Astrocyte (in vitro differentiated cells and primary cell): ENCODE measurements around the gene USP13. TPM values are rescaled to one million over a fixed set of nuclear protein-coding genes. Genes with fewer than 3 reads are reported as not detected.

Experiments used
- DNase-seq: peaks from one replicate; pipeline ENCODE4 v3.0.0-alpha.2; 2010; ENCODE audit warnings: low read depth
- FAIRE-seq: peaks from 2 replicates; lab custom pipeline; 2011; peaks lifted over from hg19 to GRCh38; lab: Jason Lieb, UNC
- H2AFZ ChIP-seq: 2 replicates; pipeline ENCODE4 v1.6.0; 2012; ENCODE audit warnings: low read depth, low read length, inconsistent platforms
- H3K27ac ChIP-seq: 2 replicates; pipeline ENCODE4 v1.5.1; 2011; ENCODE audit warnings: low read depth, low read length, inconsistent platforms
- H3K27me3 ChIP-seq: 2 replicates; pipeline ENCODE4 v1.6.0; 2011; ENCODE audit warnings: low read length, inconsistent platforms; ENCODE audit not compliant: insufficient read depth
- H3K36me3 ChIP-seq: 2 replicates; pipeline ENCODE4 v1.5.1; 2011; ENCODE audit warnings: low read length, inconsistent platforms; ENCODE audit not compliant: insufficient read depth
- H3K4me1 ChIP-seq: 2 replicates; pipeline ENCODE4 v1.5.1; 2011; ENCODE audit warnings: low read length, inconsistent platforms; ENCODE audit not compliant: insufficient read depth
- H3K4me2 ChIP-seq: 2 replicates; pipeline ENCODE4 v1.6.0; 2012; ENCODE audit warnings: low read length, inconsistent platforms
- H3K4me3 ChIP-seq: 2 replicates; pipeline ENCODE4 v1.5.1; 2011; ENCODE audit warnings: low read depth, mild to moderate bottlenecking, low read length, inconsistent platforms; ENCODE audit not compliant: insufficient read depth
- H3K79me2 ChIP-seq: 2 replicates; pipeline ENCODE4 v1.6.0; 2012; ENCODE audit warnings: mild to moderate bottlenecking, low read length, inconsistent platforms; ENCODE audit not compliant: insufficient read depth
- H3K9ac ChIP-seq: 2 replicates; pipeline ENCODE4 v1.6.0; 2012; ENCODE audit warnings: mild to moderate bottlenecking, low read length, inconsistent platforms
- H3K9me3 ChIP-seq: 2 replicates; pipeline ENCODE4 v1.5.1; 2012; ENCODE audit warnings: low read depth, mild to moderate bottlenecking, low read length, inconsistent platforms; ENCODE audit not compliant: insufficient read depth
- H4K20me1 ChIP-seq: 2 replicates; pipeline ENCODE4 v1.6.0; 2012; ENCODE audit warnings: low read length, inconsistent platforms; ENCODE audit not compliant: insufficient read depth
- H3K27ac Mint-ChIP-seq: one replicate; pipeline ENCODE4 v1.8.0; 2021; ENCODE audit warnings: mild to moderate bottlenecking, mixed read lengths; ENCODE audit not compliant: unreplicated experiment
- H3K27me3 Mint-ChIP-seq: one replicate; pipeline ENCODE4 v1.8.0; 2021; ENCODE audit warnings: low read depth, mixed read lengths; ENCODE audit not compliant: unreplicated experiment
- H3K36me3 Mint-ChIP-seq: one replicate; pipeline ENCODE4 v1.8.0; 2021; ENCODE audit warnings: low read depth, mixed read lengths; ENCODE audit not compliant: unreplicated experiment
- H3K4me1 Mint-ChIP-seq: one replicate; pipeline ENCODE4 v1.8.0; 2021; ENCODE audit warnings: low read depth, mixed read lengths; ENCODE audit not compliant: unreplicated experiment
- H3K4me3 Mint-ChIP-seq: one replicate; pipeline ENCODE4 v1.8.0; 2021; ENCODE audit warnings: mild to moderate bottlenecking, moderate library complexity, mixed read lengths; ENCODE audit not compliant: unreplicated experiment
- H3K9me3 Mint-ChIP-seq: one replicate; pipeline ENCODE4 v1.8.0; 2021; ENCODE audit warnings: mild to moderate bottlenecking, mixed read lengths; ENCODE audit not compliant: unreplicated experiment
- CTCF ChIP-seq: IDR thresholded peaks from 2 replicates; pipeline ENCODE4 v1.5.1; 2011; ENCODE audit warnings: low read depth, mild to moderate bottlenecking, inconsistent platforms, low read length, moderate library complexity; ENCODE audit not compliant: insufficient read depth
- EZH2 ChIP-seq: IDR thresholded peaks from 2 replicates; pipeline ENCODE4 v1.6.1; 2012; ENCODE audit warnings: mild to moderate bottlenecking, low read length, inconsistent platforms; ENCODE audit not compliant: insufficient read depth
- total RNA-seq: library from RNA; stranded (reverse); gene quantifications from 2 replicates; pipeline ENCODE4 v1.2.1, GENCODE V29; 2021

USP13 gene
- total RNA-seq, 1 donor from 2014 or later: 7.4 TPM

DNA sequence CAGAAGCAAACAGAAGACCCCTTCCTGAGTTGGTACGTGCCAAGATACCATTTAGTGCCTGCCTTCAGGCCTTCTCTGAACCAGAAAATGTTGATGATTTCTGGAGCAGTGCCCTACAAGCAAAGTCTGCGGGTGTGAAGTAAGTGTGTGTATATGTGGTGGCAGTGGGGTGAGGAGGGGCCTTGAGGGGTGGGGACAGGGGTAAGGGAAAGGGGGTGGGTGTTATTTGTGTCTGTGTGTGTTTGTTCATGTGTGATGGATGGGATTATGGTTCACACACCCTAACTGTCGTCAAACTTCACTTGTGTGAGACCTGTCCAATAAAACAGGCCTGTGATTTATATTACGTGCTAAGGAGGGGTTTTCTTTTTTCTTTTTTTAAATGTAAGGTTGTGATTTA is 92.2 kb downstream of the USP13 start:
- Histone ChIP-seq H3K4me2 (no peak overlapping the region), H4K20me1 (no peaks in the 10 kb centered on the region), H3K27ac (no peak overlapping the region), H3K36me3 (peaks cover 8% of the 10 kb centered on the region), H3K79me2 (no peaks in the 10 kb centered on the region), H3K9ac (no peak overlapping the region), H3K4me1 (no peaks in the 10 kb centered on the region), H3K27me3 (no peaks in the 10 kb centered on the region), H2AFZ (no peak overlapping the region), H3K4me3 (no peak overlapping the region), H3K9me3 (no peaks in the 10 kb centered on the region)
- DNase-seq (no peak), FAIRE-seq (no peak)
- Mint-ChIP-seq H3K27me3 (no peaks in the 10 kb centered on the region), H3K27ac (no peak overlapping the region), H3K4me1 (peaks cover 2% of the 10 kb centered on the region), H3K9me3 (no peaks in the 10 kb centered on the region), H3K36me3 (peaks cover 4% of the 10 kb centered on the region), H3K4me3 (no peak overlapping the region)
- TF ChIP-seq EZH2: no peak
- TF ChIP-seq CTCF: no peak

GRCh38 chr3:179745716-179746115 is 92.9 kb downstream of the USP13 start:
- no peak for FAIRE-seq
- no peak overlapping the region for H2AFZ ChIP-seq
- H3K4me3 ChIP-seq: no peak overlapping the region
- no peaks in the 10 kb centered on the region for H3K9me3 Mint-ChIP-seq
- H3K36me3 Mint-ChIP-seq: peaks cover 4% of the 10 kb centered on the region
- no peak overlapping the region for H3K4me3 Mint-ChIP-seq
- no peak overlapping the region for H3K27ac Mint-ChIP-seq
- DNase-seq: no peak
- no peak overlapping the region for H3K27ac ChIP-seq
- peaks cover 8% of the 10 kb centered on the region for H3K36me3 ChIP-seq
- H3K27me3 Mint-ChIP-seq: no peaks in the 10 kb centered on the region
- H3K4me1 Mint-ChIP-seq: peaks cover 2% of the 10 kb centered on the region
- H3K4me2 ChIP-seq: no peak overlapping the region
- no peaks in the 10 kb centered on the region for H3K27me3 ChIP-seq
- TF ChIP-seq EZH2 (no peak), CTCF (no peak)
- no peaks in the 10 kb centered on the region for H3K9me3 ChIP-seq
- H3K9ac ChIP-seq: no peak overlapping the region
- no peaks in the 10 kb centered on the region for H3K79me2 ChIP-seq
- no peaks in the 10 kb centered on the region for H4K20me1 ChIP-seq
- no peaks in the 10 kb centered on the region for H3K4me1 ChIP-seq

GRCh38 chr3:179750720-179751328 is 98.0 kb downstream of the USP13 start:
- H3K4me1 ChIP-seq: no peaks in the 10 kb centered on the region
- H3K36me3 ChIP-seq: peaks cover 2% of the 10 kb centered on the region
- H3K27me3 ChIP-seq: no peaks in the 10 kb centered on the region
- no peak overlapping the region for H3K4me2 ChIP-seq
- Mint-ChIP-seq H3K4me3 (no peak overlapping the region), H3K36me3 (no peaks in the 10 kb centered on the region), H3K27ac (no peak overlapping the region), H3K27me3 (no peaks in the 10 kb centered on the region), H3K4me1 (peaks cover 2% of the 10 kb centered on the region), H3K9me3 (no peaks in the 10 kb centered on the region)
- peak; percentile 9 for FAIRE-seq
- DNase-seq: peak; percentile 8
- TF ChIP-seq CTCF (peak; percentile 71), EZH2 (no peak)
- no peaks in the 10 kb centered on the region for H4K20me1 ChIP-seq
- no peak overlapping the region for H3K4me3 ChIP-seq
- H2AFZ ChIP-seq: no peak overlapping the region
- H3K9ac ChIP-seq: no peak overlapping the region
- H3K27ac ChIP-seq: no peak overlapping the region
- H3K9me3 ChIP-seq: no peaks in the 10 kb centered on the region
- no peaks in the 10 kb centered on the region for H3K79me2 ChIP-seq
